Measurements from ENCODE around the gene STX10.

Gene STX10

DNA sequence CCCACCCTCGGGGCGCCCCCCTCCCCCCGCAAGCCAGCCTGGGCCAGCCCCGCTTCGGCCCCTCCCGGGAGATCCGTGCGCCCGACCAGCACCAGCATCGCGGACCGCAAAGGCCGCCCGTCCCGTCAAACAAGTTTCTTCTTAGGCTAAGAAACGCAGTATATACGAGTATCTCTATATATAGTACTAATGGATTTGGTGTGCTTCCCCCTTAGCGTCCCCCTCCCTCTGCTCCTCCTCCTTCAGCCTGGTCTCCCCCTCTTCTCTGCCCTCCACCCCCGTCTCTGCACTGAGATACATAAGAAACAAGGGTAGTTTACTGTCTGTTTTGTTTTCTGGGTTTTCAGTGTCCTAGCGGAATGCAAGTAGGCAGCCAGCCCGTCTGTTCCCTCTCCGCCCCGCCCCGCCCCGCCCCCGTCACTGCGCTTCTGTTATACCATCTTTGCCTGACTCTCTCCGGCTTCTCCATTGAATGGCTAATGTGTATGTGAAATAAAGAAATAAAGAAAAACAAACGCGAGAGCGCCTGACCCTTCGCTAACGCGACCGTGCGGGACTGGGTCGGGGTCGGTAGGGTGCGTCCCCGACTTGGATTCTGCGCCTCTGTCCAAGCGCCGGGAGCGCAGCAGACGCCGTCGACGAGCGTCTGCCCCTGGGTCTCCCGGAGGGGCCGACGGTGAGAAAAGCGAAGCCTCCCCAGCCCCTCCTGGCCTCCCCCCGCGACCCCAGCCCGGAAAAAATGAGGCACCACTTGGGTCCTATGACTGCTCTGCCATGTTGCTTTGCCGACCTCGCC lies 51.7 kb downstream of the STX10 start:
- DNase-seq: no peak

DNA sequence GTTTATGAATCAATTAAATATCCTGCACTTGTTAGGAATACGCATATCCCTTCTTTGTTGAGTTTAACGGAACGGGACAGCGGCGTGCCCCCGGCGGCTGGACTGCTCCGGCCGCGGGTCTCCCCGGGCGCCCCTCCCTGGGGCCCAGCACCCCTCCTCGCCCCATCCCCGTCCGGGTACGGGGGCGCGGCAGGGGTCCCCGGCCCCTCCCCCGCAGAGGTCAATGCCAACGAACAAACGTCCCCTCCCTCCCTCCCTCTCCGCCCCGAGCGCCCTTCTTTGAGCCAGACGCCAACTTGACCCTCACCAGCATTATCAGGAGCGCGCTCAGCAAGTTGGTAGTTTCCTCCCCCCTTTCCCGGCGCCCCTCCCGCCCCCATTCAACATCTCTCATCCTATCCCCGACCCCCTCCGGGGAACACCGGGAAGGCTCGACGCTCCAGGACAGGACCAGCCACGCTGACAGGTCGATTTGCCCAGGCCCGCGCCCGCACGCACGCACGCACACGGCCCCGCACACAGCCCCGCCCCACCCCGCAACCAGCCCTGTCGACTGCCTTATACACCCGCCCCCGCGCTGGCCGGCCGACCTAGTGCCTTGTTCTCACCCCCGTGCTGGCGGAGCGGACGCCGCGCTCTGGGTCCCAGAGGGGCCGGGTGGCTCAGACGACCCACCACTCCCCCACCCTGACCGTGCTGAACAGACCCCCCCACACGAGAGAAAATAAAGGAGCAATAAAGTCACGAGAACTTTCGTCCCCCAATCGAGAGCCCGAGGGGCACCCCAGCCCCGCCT lies 52.5 kb downstream of the STX10 start:
- DNase-seq: no peak

DNA sequence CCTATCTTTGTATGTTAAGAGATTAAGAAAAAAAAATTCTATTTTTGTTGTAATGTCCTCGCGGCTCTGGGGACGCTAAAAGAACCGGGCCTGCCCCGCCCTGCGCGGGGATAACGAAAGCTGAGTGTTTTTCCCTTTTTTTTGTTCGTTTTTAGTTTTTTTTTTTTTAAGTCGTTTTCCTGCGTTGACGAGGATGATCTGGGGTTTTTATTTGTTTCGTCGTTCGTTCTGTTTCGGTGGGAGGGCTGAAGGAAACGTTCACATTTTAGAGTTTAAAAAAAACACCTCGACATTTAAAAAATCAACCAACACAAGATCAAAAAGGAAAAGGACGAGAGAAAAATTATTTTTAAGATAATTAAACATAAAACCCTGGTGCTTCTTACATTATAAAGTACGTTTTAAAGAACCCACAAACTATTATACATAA lies 53.1 kb downstream of the STX10 start:
- DNase-seq: no peak

DNA sequence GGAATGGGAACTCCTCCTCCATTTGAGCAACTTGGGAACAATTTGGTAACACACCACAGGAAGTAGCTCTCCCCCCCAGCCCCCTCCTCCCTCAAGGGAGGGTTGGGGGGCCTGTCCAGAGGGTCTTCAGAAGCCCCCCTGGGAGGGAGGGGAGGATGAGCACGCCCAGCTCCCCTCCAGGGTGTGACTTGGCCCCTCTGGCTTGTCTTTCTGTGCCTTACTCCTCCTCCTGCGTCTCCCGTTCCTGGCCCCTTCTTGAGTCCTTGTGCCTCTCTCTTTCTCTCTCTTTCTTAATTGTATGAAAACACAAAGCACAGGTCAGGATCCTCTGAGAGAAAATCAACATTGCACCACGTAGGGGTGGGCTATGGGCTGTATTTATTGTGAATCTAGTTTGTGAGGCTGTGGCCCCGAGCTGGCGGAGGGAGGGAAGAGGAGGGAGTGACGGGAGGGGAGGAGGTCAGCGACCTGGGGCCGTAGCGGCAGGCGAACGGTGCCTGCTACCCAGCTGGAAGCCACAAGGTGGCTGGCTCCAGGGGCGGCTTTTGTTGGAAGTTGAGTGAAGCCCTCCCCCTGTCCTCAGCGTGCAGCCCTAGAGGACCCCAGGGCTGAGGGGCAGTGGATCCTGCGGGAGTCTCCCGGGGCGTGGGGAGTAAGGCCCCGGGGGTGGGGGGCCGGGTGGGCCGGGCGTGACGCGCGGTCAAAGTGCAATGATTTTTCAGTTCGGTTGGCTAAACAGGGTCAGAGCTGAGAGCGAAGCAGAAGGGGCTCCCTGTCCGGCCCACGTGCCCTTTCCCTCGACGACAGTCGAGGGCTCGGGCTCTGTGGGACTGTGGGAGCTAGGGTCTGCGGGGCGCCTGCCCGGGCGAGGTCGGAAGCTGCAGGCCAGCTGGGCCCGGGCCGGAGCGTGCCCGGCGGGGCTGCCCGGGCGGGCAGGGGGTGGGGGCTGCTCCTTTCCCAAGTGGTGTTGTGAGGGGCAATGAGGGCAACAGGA lies 53.9 kb downstream of the STX10 start:
- no peak for DNase-seq

DNA sequence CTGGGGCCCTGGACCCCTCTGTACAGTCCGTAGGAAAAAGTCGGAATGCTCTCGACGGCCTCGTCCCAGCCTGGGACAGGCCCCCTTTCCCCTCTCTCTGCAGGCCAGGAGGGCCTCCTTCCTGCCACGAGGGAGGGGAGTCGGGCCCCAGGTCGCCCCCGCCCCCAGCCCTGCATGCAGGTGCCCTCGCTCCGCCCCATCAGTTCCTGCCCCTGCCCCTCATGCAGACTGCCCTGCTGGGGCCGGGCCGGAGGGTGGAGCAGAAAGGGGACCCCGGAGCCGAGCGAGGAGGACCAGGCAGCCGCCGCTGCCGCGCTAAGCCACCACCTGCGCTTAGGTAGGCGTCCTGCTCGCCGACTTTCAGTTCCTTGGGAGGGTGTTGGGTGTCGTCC lies 54.8 kb downstream of the STX10 start:
- no peak for DNase-seq

DNA sequence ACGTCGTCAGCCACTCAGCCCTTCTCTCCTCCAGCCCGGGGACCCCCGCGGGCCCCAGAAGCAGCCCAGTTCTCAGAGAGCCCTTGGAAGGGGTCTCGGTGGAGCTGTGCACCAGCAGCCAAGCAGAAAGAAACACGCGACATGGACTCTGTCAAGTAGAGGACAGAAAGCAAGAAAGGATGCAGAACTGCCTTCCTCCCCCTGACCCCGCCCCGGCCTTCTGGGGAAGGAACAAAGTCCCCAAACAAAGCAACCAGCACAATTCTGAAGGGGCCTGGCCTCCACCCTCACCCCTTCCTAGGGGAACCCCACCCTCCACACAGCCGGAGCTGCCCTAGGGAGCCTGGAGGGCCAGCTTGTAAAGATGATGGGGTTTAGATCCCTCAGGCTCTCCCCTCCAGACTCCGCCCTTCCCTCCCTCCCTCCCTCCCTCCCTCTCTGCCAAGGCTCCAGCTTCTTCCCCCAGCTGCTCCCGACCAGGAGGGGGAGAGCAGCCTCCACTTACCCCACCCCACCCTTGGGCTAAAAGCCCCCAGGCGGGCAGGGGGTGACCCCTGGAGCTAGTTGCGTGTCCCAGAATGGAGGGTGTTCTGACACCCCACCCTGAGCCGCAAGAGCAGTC lies 55.3 kb downstream of the STX10 start:
- DNase-seq: no peak

DNA sequence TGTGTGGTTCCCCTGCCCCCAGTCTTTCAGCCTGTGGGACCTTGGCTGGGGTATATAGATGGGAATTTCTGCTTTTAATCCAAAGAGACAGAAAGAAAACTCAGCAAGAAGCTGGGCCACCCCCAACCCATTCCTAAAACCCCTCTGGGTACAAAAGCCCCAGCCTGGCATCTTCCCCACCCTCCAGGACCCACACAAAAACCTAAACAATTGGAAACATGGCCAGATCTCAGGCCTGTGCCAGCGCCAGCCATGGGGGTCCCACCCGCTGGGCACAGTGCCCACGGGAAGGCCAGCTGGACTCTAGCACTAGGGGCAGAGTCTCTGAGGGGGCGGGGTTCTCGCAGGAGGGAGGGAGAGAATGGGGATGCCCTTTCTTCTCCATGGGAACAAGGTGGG lies 56.1 kb downstream of the STX10 start:
- no peak for DNase-seq
